MCF 10A (cell line): ENCODE results near the gene PCNA. TPM values are rescaled to one million over a fixed set of nuclear protein-coding genes. Genes with fewer than 3 reads are reported as not detected.

Experiments used
- BruUV-seq: library from RNA; stranded (reverse); fragments of 400-500 nt; replicated peaks from 2 replicates; lab custom pipeline; 2021; lab: Mats Ljungman, UMichigan
- CTCF ChIA-PET: fragments of 300-600 bp; sonication (Branson Sonifier 250); formaldehyde crosslinking; extraction: SDS; loops from one replicate; lab custom pipeline; 2021; ENCODE audit warnings: antibody characterized with exemption, inconsistent platforms; lab: Yijun Ruan, JAX
- POLR2A ChIA-PET: fragments of 300-600, 350-650 bp; sonication (Branson Sonifier 250); formaldehyde crosslinking; extraction: SDS; loops from one replicate; lab custom pipeline; 2020; ENCODE audit warnings: antibody characterized with exemption, inconsistent platforms; lab: Yijun Ruan, JAX
- DNase-seq: peaks from one replicate; pipeline ENCODE4 v3.0.0-alpha.2; 2018; ENCODE audit not compliant: unreplicated experiment
- H3K27ac Mint-ChIP-seq: one replicate; pipeline ENCODE4 v1.8.0; 2022; ENCODE audit warnings: mild to moderate bottlenecking, low read depth, mixed read lengths; ENCODE audit not compliant: unreplicated experiment
- H3K27me3 Mint-ChIP-seq: one replicate; pipeline ENCODE4 v1.8.0; 2022; ENCODE audit warnings: mixed read lengths; ENCODE audit not compliant: insufficient read depth, unreplicated experiment
- H3K36me3 Mint-ChIP-seq: one replicate; pipeline ENCODE4 v1.8.0; 2022; ENCODE audit warnings: mild to moderate bottlenecking, moderate library complexity, mixed read lengths; ENCODE audit not compliant: insufficient read depth, unreplicated experiment
- H3K4me1 Mint-ChIP-seq: one replicate; pipeline ENCODE4 v1.8.0; 2022; ENCODE audit warnings: mixed read lengths; ENCODE audit not compliant: insufficient read depth, unreplicated experiment
- H3K4me3 Mint-ChIP-seq: one replicate; pipeline ENCODE4 v1.8.0; 2022; ENCODE audit warnings: mild to moderate bottlenecking, moderate library complexity, mixed read lengths; ENCODE audit not compliant: unreplicated experiment
- H3K9me3 Mint-ChIP-seq: one replicate; pipeline ENCODE4 v1.8.0; 2022; ENCODE audit warnings: mixed read lengths; ENCODE audit not compliant: unreplicated experiment
- CTCF ChIP-seq: fragments of 200-600 bp; IDR thresholded peaks from one replicate; pipeline ENCODE4 v1.8.0; 2022; ENCODE audit warnings: antibody characterized with exemption, mild to moderate bottlenecking; ENCODE audit not compliant: unreplicated experiment
- intact Hi-C: fragments of 100-400 bp; cut with micrococcal nuclease; formaldehyde crosslinking; loops from 2 replicates; pipeline ENCODE4 v1.14.1; 2022
- total RNA-seq: library from RNA; stranded (reverse); gene quantifications from 2 replicates; pipeline ENCODE4 v1.2.3, GENCODE V29; 2022

Gene PCNA
- total RNA-seq, 1 experiment from 2014 or later, result 45.5 TPM

GRCh38 chr20:5096463-5096862 lies 23.3 kb downstream of the PCNA start:
- DNase-seq, result no peak
- CTCF ChIA-PET, result interaction anchor here (0.5 to 1.6 kb wide), 4 partner anchors 23 to 356 kb away, joined by 3 to 7 read pairs (median 4); no protein-coding TSS in a partner anchor
- no peak overlapping the region for H3K27ac Mint-ChIP-seq

DNA sequence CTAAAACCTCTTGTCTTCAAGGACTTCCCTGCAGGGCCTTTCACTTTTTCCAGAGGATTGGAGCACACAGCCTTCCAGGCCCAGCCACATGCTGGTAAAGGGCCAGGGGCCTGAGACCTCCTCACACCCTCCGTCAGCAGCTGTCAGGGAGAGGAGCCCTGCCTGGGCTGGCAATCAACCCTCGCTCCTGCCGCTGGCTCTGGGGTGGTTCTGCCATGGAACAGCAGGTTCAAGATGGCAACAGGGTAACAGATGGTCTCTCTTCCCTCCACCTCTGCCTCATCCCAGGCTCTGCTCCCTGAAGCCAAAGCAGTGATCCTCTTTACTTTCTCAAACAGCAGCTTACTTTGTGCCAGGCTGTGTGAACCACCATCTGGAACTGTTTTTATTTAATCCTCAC lies 23.8 kb downstream of the PCNA start:
- no peak for TF ChIP-seq CTCF
- ChIA-PET CTCF (interaction anchor here (0.5 to 1.6 kb wide), 5 partner anchors 22 to 355 kb away, joined by 3 to 7 read pairs (median 4); no protein-coding TSS in a partner anchor), POLR2A (interaction anchor here (0.6 to 1.0 kb wide), 3 partner anchors 22 to 134 kb away, joined by 3 to 5 read pairs (median 3); no protein-coding TSS in a partner anchor)
- Mint-ChIP-seq H3K27ac (no peak overlapping the region), H3K27me3 (no peaks in the 10 kb centered on the region), H3K9me3 (no peaks in the 10 kb centered on the region), H3K36me3 (peaks cover 58% of the 10 kb centered on the region), H3K4me1 (no peaks in the 10 kb centered on the region), H3K4me3 (no peak overlapping the region)
- BruUV-seq, result no TSS peak
- no peak for DNase-seq
- intact Hi-C loops, result no loop called here

More at GRCh38 chr20:5096463-5096862, 23.3 kb downstream of the PCNA start:
- no peak for TF ChIP-seq CTCF
- Mint-ChIP-seq H3K9me3 (no peaks in the 10 kb centered on the region), H3K27me3 (no peaks in the 10 kb centered on the region), H3K36me3 (peaks cover 61% of the 10 kb centered on the region), H3K4me1 (no peaks in the 10 kb centered on the region), H3K4me3 (no peak overlapping the region)
- intact Hi-C loops, result no loop called here
- BruUV-seq, result no TSS peak
- POLR2A ChIA-PET, result interaction anchor here (0.6 to 1.0 kb wide), 2 partner anchors 17 to 134 kb away, joined by 3 read pairs; no protein-coding TSS in a partner anchor

DNA sequence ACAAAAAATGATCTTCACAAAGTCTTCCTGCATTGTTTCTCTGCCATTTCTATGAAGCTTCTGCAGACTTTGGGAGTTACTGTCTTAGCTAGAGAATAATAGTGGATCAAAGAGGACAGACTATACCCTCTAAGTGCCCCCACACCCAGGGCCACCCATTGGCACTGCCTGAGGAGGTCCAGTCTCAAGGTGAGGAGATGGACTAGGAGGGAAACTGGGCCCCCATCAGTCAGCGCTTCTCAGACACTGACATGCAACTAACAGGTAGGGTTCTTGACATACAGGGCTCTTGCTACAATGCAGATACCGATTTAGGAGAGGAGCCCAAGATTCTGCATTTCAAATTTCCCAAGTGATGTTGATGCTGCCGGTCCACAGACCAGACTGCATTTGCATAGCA lies 24.3 kb downstream of the PCNA start:
- Mint-ChIP-seq H3K9me3 (no peaks in the 10 kb centered on the region), H3K27ac (no peak overlapping the region), H3K4me1 (no peaks in the 10 kb centered on the region), H3K36me3 (peaks cover 54% of the 10 kb centered on the region), H3K4me3 (no peak overlapping the region), H3K27me3 (no peaks in the 10 kb centered on the region)
- BruUV-seq, result no TSS peak
- CTCF ChIA-PET, result interaction anchor here (0.5 to 1.2 kb wide), 3 partner anchors 129 to 355 kb away, joined by 3 to 5 read pairs (median 4); no protein-coding TSS in a partner anchor
- no peak for DNase-seq
- intact Hi-C loops, result no loop called here
- TF ChIP-seq CTCF, result no peak
- POLR2A ChIA-PET, result interaction anchor here (1.0 to 1.1 kb wide), 3 partner anchors 12 to 34 kb away, joined by 3 to 5 read pairs (median 3); no protein-coding TSS in a partner anchor

DNA sequence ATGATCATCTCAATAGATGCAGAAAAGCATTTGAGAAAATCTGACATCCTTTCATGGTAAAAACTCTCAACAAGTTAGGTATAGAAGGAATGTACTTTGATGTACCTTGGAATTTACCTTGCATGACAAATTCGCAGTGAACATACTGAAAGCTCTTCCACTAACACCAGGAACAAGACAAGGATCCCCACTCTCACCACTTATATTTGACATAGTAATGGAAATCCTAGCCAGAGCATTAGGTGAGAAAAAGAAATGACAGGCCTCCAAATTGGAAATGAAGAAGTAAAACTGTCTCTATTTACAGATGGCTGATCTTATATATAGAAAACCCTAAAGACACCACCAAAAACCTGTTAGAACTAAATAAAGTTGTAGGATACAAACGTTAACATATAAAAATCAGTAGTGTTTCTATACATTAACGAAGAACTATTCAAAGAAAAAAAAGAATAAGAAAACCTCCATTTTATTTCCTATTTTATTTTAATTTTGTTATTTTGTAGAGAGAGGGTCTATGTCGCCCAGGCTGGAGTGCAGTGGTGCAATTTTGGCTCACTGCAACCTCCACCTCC lies 26.9 kb downstream of the PCNA start:
- DNase-seq, result no peak
- BruUV-seq, result no TSS peak
- H3K27me3 Mint-ChIP-seq, result no peaks in the 10 kb centered on the region
- H3K9me3 Mint-ChIP-seq, result no peaks in the 10 kb centered on the region
- no peak overlapping the region for H3K27ac Mint-ChIP-seq
- H3K36me3 Mint-ChIP-seq, result peaks cover 39% of the 10 kb centered on the region
- H3K4me3 Mint-ChIP-seq, result no peak overlapping the region
- POLR2A ChIA-PET, result interaction anchor here (0.7 to 1.7 kb wide), 2 partner anchors 16 to 18 kb away, joined by 3 to 7 read pairs; no protein-coding TSS in a partner anchor
- CTCF ChIA-PET, result interaction anchor here (0.6 to 1.1 kb wide), 4 partner anchors 8 to 1281 kb away, joined by 3 to 5 read pairs (median 4); no protein-coding TSS in a partner anchor
- no peak for TF ChIP-seq CTCF
- no peaks in the 10 kb centered on the region for H3K4me1 Mint-ChIP-seq
- intact Hi-C loops, result no loop called here
